ENCODE results near the gene PCP4L1.
A peak's percentile ranks its signal among the peaks of the same experiment; 100 is the strongest.
"Not testable (repeated sequence)": the region's sequence is repeated elsewhere in the genome, so short reads cannot be mapped to it uniquely, and the experiment has no call there.

PCP4L1 gene

DNA sequence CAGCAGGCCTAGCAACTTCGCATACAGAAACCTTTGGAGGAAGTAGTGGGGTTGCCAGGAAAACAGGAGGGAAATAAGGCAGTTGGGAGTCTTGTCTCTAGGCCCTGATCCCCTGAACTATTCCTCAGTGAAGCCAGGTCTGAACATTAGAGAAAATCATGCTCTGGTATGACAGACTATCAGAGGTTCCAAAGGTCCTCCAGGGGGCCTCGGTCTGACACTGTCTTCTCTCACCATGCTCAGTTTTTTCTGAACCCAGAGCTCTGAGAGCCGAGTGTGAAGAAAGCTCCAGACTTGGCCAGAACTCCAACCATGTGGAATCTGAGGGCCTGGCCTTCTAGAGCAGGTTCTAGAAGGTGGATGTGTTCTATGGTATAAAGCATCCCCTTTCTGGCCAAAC, 28.6 kb upstream of the PCP4L1 start:
- peak; percentile 35 to 67 for DNase-seq

DNA sequence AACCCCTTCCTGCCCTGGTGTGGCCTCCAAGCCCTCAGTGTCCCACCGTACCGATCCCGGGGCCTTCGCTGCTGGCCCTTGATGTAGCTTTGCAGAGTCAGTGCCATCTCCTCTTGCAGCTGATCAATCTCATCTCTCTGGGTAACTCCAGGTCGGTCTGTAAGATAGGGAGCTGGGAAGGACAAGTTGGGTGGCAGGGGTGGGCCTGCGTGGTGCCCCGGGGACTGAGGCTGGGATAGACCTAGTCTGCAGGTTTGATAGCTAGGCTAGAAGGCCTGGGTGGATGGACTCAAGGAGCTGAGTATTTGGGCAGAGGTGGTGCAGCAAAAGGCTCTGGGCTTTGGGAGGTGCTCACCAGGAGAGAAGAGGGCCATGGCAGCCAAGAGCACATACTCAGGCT, 27.8 kb upstream of the PCP4L1 start:
- no peak for DNase-seq

DNA sequence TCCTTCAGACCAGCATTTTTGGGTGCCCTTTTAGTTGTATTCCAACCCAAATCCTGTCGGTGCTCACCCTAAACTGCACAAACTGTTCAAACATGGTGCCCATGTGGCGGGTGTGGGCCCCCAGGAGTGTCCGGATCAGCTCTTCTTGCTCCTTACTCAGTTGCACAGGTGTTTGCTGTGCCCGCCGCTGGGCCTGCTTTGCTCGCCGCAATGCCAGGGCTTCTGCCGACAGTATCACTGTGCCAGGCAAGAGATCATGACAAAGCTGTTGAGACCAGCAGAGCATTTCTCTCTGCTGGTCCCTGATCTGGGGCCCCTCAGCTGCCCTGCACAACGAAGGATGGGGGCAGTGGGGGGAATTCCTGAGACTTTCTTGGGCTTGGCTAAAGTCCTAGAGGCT, 25.4 kb upstream of the PCP4L1 start:
- no peak for DNase-seq

DNA sequence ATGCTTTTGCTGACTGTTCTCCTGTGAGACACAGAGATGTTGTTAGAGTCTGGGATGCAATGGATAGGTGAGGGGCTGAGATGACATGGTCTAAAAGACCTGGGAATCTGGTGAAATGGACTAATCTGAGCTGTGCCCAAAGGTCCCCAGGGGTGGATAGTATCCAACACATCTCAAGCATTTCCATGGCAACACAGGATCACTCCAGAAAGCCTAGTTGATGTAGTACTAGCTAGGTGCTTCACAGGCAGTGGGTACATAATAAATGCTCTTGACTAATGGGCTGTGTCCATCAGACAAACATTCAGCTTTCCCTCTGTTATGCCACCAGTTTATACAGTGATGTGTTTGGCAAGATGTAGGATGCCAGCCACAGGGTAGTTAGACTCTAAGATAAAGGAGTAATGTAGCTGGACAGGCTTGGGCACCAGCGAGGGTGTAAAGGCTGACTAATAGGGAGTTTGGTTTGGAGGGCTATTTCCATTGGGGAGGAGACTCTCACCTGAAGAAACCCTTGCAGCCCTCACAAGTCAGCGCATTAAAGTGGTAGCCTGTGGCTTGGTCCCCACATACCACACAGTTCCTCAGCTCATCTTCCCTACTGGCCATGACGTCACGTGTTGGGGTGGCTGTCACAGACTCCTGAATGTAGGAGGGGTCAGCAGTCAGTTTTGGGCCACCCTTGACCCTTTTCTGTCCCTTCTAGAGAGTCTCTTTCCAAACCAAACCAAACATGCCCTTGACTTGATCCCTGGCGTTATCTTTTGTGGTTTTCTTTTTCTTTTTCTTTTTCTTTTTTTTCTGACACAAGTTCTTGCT, 22.4 kb upstream of the PCP4L1 start:
- DNase-seq, result no peak

DNA sequence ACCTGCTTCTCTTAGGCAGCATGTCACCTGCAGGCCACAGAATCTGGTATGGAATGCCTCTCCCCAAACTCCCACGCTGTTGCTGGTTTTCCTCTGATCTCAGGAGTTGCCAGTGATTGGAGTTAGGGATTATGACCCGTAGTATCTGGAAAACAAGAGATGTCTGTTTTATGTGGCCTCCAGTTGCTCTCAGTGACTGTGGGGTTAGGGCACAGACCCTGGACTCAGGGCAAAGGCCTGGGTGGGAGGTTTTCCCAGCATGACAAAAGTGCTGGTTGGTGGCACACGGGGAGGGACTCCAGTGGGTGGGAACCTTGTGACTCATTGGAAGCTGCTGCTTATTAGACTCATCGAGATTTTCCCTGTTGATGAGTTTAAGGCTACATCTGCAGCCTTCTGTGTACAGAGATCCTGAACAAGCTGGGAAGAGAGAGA, 20.5 kb upstream of the PCP4L1 start, which contains the start of gene NR1I3:
Gene NR1I3, minus strand, starts transcription at position 165 of the 435 bp plus-strand sequence. CDS start 1,638 bp downstream, outside the sequence.
- DNase-seq, result no peak

DNA sequence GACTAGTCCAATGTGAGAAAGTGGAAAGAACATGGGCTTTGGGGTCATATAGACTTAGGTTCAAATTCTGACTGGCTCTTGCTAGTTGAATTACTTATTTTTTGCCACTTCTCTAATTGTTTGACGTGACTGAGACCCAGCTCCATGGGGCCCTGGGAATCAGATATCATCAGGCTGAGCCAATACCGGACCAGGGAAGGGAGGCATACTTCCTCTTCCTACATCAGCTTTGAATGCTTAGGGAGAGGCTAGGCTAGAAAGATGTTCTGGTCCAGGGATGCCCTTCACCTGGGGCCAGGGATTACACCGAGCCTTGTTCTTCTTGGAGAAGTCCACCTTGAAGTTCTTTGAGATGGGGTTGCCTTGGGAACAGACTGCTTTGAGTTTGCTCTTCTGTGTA, 16.9 kb upstream of the PCP4L1 start:
- peak; percentile 33 to 59 for DNase-seq

DNA sequence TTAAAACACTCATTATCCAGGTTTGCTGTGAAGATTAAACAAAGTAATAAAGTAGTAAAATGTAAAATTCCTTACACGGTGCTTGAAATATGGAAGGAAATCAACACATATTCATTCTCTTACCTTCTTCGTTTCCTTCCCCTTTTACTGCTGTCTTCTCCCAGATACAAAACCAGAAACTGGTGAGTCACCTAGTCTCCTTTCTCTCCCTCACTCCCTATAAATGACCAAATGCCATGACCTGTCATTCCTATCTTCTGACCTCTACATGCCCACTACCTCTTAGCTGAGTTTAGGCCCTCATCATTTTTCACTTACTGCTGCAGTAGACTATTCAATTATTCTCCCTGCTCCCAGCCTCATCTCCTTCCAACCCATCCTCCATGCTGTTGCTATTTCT, 16.2 kb upstream of the PCP4L1 start:
- DNase-seq, result peak; percentile 20 to 53

DNA sequence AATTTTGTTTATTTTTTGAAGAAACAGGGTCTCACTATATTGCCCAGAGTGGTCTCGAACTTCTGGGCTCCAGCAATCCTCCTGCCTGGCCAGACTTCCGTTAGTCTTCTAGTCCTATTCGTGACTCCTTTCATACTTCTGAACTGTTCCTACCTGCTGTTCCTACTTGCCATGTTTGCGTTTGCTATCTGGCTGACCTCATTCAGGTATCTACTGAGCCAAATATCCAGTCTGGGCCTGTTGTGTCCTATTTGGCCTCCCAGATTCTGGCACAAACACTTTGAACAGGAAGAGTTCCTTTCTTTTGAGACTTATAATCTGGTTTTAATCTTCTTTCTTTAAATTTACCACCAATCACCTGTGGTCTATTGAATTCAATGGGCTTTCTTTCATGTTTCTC, 13.7 kb upstream of the PCP4L1 start:
- DNase-seq, result no peak

DNA sequence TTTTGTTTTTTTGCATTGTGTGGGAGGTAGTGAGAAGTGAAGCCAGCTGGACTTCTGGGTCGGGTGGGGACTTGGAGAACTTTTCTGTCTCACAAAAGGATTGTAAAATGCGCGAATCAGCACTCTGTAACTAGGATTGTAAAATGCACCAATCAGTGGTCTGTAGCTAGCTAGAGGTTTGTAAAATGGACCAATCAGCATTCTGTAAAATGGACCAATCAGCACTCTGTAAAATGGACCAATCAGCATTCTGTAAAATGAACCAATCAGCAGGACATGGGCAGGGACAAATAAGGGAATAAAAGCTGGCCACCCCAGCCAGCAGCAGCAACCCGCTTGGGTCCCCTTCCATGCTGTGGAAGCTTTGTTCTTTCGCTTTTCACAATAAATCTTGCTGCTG, 8.4 kb upstream of the PCP4L1 start:
- DNase-seq, result not testable (repeated sequence)

DNA sequence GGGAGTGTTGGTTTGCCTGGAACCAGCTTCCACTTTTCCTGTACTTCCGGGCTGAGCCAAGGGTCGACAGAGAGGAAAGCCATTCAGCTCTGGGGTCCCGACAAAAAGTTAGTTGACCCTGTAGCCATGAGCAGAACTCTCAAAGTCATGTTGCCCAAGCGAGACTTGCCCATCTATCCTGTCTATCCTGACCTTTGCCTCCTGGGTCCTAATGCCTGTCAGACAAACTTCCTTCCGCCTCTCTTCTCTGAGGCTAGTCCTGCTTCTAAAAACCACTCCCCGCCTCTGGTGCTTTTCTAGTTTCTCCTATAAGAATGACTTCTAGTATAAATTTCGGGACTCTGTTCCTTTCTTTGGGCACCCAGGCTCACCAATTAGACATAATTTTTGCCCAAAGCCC, 7.7 kb upstream of the PCP4L1 start:
- no peak for DNase-seq

DNA sequence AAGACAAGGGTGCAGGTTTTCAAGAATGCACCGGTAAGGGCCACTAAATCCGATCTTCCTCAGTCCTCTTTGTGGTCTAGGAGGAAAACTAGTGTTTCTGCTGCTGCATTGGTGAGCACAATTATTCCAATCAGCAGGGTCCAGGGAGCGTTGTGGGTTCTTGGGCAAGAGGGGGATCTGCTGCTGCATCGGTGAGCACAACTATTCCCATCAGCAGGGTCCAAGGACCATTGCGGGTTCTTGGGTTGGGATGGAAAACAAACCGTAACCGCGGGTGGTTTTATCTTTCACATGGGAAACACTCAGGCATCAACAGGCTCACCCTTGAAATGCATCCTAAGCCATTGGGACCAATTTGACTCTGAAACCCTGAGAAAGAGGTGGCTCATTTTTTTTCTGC, 7.0 kb upstream of the PCP4L1 start:
- no peak for DNase-seq

DNA sequence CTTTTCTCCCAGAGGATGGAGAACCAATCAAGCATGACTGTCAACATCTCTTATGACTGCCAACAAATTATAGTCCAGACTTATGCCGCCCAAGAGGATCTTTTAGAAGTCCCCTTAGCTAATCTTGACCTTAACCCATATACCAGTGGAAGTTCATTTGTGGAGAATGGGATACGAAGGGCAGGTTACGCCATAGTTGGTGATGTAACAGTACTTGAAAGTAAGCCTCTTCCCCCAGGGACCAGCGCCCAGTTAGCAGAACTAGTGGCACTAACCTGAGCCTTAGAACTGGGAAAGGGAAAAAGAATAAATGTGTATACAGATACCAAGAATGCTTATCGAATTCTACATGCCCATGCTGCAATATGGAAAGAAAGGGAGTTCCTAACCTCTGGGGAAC, 3.2 kb upstream of the PCP4L1 start:
- DNase-seq, result not testable (repeated sequence)

DNA sequence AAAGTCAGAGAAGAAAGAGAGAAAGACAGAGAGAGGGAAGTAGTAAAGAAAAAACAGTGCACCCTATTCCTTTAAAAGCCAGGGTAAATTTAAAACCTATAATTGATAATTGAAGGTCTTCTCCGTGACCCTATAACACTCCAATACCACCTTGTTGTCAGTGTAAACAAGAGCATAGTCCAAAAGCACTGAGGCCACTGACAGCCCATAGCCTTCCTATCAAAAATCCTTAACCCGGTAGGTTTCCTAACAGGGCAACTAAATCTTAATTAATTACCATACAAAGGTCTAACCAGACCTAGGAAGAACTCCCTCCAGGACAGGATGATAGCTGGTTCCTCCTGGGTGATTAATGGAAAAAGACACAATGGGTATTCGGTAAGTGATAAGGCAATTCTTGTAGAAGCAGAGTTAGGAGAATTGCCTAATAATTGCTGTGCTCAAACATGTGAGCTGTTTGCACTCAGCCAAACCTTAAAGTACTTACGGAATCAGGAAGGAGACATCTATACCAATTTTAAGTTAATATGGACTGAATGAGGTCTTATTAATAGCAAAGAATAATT, 2.5 kb upstream of the PCP4L1 start:
- DNase-seq, result not testable (repeated sequence)

DNA sequence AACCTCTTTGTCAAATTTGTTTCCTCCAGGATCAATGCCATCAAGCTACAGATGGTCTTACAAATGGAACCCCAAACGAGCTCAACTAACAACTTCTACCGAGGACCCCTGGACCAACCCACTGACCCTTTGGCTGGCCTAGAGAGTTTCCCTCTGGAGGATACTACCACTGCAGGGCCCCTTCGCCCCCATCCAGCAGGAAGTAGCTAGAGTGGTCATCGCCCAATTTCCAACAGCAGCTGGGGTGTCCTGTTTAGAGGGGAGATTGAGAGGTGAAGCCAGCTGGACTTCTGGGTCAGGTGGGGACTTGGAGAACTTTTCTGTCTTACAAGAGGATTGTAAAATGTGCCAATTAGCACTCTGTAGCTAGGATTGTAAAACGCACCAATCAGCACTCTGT, 1.4 kb upstream of the PCP4L1 start:
- not testable (repeated sequence) for DNase-seq

DNA sequence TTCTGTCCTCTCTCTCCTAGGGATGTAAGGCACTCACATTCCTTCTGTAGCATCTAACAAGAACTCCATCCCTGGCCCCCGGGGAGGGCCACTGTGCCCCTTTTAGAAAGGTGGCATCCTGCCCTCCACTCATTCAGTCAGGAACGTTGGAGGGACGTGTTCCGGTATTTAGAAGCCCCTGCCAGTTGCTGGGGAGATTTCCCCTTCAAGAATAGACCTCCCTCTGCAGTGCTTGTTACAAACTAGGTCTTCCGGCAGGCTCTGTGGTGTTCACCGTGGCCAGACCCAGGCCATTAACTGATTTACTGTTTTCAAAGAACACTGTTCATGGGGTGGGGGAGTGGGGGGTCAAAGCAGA, 779 bp downstream of the PCP4L1 start:
- DNase-seq, result no peak

DNA sequence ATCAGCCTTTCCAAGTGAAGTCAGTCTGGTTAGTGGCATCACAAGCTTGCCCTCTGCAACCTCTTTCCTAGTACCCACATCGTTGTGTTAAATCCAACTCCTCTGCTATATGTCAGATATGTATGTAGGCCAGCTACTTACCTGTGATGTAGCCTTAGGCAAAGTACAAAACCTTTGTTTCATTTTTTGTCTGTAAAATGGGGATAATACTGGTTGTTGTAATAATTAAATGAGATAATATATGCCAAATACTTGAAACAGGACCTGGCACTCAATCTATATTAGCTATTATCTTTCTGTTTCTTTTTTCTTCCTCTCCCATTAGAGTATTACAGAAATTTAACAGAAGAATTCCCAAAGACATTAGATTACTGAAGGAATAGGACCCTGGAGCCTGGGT, 1.2 kb downstream of the PCP4L1 start:
- no peak for DNase-seq

DNA sequence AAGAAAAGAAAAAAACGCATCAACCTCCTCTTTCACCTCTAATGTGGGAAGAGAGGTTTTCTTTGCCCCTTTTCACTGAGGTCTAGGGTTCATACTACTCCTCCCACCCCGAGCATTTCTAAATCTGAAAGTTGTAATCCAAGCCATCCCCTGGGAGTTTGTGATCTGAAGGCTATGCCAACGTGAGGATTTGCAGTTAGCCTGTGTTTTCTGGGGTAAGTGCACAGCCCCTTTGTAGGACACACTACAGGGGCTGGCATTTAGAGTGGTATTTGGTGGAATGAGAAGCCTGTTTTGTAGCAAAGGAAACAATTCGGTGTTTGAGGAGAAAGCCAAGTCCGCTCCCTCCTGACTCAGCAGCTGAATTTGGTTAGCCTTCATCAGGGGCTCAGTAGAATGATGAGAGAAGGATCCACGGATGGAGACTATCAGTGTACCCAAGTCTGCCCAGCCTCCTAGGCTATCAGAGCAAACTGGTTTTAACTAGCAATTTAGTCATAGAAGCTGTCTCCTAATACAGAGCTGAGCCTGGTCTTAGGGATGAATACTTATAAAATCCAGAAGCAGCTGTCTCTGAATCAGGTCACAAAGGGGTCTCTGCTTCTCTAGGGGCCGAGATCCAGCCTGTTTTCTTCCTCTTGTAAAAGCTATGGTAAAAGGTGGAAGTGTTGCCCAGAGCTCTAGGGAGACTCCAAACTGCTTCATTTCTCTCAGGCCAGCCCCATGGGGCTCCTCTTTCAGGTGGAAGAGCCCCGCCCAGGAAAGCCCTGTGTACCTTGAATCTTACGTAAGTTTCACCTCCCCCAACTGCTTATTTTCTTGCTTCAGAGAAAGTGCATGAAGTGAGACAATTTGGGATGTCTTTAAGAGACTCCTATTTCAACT, 2.1 kb downstream of the PCP4L1 start:
- no peak for DNase-seq

DNA sequence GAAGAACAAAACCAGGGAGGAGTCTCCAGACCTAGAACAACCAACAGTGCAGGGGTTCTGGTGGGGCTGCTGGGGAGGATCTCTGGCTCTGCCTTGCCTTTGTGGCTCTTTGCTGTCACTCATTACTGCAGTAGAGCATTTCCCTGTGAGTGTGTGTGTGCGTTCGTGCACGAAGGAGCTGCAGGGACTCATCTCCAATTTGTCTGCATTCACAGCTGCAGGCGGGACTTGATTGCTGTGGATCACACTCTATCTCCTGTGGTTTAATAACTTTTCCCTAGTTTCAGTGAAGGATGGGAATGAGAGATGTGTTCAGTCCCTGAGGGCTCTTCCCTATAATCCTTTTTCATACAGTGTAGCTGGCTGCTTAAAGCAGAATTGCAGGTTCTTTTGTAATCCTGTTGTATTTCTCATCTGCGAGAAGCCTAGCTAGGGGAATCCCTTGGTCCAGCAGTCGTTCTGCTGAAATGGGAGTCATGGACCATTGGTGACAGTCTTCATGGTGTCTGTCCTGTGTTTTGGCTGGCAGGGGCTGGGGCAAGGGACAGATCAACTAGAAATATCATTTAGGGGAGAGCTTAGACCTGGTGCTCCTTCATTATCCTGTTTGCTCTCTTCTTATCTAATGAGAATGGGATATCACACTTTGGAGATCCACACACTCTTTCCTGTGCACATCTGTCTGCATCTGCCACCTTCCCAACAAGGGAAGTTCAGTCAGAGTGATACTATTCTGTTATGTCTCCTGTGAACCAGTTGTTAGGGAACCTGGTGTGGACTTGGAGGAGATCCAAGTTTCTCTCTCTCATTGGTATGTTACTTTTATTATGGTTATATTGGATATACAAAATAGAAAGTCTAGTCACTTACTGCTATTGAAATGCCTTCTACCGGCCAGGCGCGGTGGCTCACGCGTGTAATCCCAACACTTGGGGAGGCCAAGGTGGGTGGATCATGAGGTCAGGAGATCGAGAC, 3.0 kb downstream of the PCP4L1 start:
- DNase-seq, result no peak

DNA sequence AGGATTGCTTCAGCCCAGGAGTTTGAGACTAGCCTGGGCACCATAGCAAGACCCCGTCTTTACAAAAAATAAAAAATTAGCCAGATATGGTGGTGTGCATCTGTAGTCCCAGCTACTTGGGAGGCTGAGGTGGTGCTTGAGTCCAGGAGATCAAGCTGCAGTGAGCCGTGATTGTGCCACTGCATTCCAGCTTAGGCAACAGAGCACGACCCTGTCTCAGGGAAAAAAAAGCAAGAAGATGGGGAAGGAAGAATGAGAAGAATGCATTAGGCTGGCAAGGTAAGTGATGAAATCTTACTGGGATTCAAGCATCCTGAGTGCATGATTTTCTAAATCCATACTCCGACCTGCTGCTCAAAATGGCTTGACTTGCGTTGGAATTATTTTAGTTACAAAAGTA, 6.8 kb downstream of the PCP4L1 start:
- DNase-seq, result no peak

DNA sequence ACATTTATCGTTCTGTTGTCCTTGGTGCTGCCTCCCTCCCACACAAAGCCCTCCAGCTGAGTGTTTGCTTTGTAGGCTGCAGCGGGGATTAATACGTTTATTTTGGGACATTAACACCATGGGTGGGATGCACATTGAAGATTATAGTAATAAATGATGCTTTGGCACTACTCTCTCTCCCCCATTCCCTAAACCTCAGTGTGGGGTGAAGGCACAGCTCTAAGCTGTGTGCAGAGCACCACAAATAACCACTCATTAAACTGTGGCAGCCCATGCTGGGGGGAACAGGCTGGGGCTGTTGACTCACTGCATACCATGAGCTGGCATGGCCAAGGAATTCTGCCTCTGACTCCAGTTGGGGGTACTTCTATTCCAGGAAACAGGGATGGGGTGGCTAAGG, 7.7 kb downstream of the PCP4L1 start:
- no peak for DNase-seq

DNA sequence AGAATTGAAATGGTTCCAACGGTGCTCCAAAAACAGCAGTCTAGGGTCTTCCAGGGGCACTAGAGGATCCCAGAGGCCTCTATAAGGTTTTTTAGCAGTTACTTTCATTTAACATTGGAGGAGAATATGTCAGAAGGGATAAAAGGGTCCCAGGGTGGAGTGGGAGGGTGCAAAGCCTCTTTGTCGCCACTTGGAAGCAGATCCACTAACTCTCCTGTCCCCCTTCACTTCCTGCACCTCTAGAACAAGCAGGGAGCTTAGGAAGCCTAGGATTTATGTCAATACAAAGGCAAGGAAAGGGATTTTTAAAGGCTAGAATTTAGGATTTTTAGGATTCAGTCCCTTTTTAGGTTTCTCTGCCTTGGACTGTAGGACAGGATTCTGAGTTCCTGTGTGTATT, 8.3 kb downstream of the PCP4L1 start:
- DNase-seq, result no peak

DNA sequence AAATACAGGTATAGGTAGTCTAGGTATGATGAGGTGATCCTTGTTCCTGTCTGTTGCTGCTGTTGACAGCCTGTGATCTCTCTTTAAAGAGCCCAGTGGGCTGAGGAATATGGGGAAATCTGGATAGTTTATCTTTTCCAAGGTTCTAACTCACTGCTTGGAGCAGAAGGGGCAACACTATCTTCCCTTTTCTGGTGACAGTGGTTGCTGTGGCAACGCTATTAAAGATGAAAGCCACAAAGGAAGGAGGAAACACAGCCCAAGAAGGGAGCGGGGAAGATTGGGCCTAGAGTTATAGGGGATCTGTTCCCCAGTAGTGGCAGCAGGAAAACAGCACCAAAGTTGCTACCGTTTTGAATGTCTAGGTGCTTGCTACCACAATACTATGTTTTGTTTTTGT, 8.8 kb downstream of the PCP4L1 start:
- DNase-seq, result peak; percentile 80 to 85

Data from Kasumi-1 (cell line).